Stimulated activated naive CD8-positive, alpha-beta T cell treated with anti-CD3 and anti-CD28 coated beads, Interleukin-15, Interleukin-2, amounts not matched to agents 100 U/mL and 50 U/mL, for 24 hours (primary cell): ENCODE measurements around the gene EMP3.
"Not testable (repeated sequence)": the region's sequence is repeated elsewhere in the genome, so short reads cannot be mapped to it uniquely, and the experiment has no call there.

ENCODE experiments used
- ATAC-seq: fragments of 150-1000 bp; cut with Tn5 transposase; one replicate; pipeline ENCODE4 v1.10.0; 2021
- DNase-seq: peaks from one replicate; pipeline ENCODE4 v3.0.0; 2021

Gene EMP3

GRCh38 chr19:48325265-48325910 is at the start of gene EMP3:
EMP3 (plus strand) TSS chr19:48325552; CDS start chr19:48326845, 1,293 bp downstream.
- DNase-seq, result peak; percentile 88
- peak; percentile 46 for ATAC-seq

GRCh38 chr19:48279747-48280146 is 45.6 kb upstream of the EMP3 start:
- no peak for ATAC-seq
- no peak for DNase-seq

DNA sequence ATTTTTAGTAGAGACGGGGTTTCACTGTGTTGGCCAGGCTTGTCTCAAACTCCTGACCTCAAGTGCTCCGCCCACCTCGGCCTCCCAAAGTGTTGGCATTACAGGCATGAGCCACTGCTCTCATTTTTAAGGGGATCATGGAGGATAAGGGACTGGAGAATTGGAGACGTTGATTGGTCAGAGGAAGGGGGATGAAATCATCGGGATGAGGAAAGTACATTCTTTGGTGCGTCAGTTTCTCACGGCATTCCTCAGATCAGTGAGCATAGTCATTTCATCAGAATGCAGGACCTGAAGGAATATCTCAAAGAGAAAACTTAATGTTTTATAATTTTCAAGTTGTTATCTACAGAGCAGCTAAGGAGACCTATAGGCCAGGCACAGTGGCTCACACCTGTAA is 41.4 kb upstream of the EMP3 start:
- DNase-seq, result no peak
- no peak for ATAC-seq

GRCh38 chr19:48284896-48285295 is 40.5 kb upstream of the EMP3 start:
- ATAC-seq (no peak), DNase-seq (no peak)

GRCh38 chr19:48287748-48288147 is 37.6 kb upstream of the EMP3 start:
- no peak for DNase-seq
- no peak for ATAC-seq

- no peak for ATAC-seq
- DNase-seq, result no peak
These were observed 35.0 kb upstream of the EMP3 start for GRCh38 chr19:48290401-48290770.

DNA sequence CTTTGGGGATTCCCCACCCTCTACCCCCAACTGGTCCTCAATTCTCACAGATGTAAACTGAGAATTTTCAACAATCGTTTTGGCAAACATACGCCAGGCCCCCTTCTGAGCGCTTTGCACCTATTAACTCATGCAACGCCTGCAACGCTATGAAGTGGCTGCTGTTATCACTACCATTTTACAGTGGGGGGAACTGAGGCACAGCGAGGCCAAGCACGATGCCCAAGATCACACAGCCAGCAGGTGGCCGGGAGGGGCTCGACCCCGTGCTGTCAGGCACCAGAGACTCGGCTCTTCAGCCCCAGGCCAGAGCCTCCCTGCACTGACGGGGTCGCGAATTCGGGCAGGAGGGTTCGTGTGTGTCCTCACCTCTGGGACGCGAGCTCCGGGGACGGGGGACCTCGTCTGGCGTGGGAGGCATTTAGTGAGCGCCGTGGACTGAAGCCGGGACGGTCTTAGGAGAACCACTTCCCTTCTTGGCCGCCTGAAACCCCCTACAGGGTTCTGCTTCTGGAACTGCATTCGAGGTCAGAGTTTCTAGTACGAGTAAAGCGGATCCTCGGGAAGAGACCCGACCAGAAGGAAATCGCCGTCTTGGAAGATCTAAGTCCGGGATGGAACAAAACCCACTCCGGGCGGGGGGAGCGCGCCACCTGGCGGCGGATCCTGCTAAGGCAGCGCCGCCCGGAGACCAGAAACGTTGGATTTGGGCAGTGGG is 34.4 kb upstream of the EMP3 start:
- peak; percentile 77 for DNase-seq

DNA sequence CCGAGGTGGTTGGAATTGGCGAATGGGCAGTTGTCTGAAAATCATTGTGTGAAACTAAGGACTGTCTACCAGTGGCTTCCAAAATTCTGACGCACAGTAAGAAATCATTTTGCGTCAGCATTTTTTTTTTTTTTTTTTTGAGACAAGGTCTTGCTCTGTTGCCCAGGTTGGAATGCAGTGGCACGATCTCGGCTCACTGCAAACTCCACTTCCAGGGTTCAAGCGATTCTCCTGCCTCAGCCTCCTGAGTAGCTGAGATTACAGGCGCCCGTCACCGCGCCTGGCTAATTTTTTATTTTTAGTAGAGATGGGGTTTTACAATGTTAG is 33.9 kb upstream of the EMP3 start:
- not testable (repeated sequence) for ATAC-seq, DNase-seq

More for the DNA sequence above, 34.4 kb upstream of the EMP3 start:
- ATAC-seq, result peak; percentile 46

DNA sequence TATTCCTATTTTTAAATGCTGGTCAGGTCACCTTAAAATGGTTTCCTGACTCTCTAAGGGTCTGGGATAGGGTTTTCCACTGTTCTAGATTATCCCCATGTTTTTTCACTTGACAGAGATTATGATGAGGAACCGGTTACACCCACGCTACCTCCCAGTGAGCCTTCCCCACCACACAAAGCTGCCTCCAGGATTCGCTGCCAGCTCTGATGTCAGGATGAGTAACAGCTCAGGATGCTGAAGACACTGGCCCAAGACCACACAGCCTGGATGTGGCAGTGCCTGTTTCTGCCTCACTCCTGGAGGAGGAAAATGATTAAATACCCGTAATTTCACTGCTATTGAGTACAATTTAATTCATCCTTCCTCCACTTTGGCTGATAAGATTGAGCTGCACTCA is 32.6 kb upstream of the EMP3 start:
- no peak for ATAC-seq
- no peak for DNase-seq

- ATAC-seq (no peak), DNase-seq (no peak)
These were observed 29.9 kb upstream of the EMP3 start for GRCh38 chr19:48295458-48295857.

DNA sequence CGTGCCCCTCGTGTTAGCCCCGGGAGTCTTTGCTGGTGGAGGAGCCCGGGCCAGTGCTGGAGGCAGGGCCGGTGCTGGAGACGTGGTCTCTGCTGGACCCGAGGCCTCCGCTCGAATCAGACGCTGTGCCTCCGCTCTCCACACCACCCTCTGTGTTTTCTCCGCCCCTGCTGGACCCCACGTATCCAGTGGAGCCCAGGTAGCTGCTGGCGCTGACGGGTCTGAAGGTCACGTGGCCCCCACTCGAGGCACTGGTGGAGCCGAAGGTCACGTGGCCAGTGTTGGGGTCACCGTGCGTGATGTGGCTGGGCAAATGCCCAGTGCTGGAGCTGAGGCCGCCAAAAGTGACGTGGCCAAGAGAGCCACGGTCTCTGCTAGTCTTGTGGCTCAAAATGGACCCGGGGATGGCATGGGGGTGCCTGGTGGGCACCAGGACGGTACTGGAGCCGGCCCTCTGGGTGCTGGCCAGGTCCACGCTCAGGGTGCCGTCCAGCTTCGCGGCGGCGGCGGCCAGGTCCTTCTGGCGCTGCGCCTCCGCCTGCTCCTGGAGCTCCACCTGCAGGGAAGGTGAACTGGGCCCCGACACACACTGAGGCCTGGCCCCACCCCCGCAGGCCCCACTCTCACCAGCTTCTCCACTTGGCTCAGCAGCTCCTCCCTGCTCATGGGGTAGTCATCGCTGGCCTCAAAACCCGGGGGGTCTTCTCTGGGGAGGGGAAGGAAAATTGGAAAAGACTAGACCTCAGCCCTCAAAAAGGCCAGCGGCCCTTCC is 28.2 kb upstream of the EMP3 start:
- ATAC-seq (peak; percentile 23), DNase-seq (no peak)

- no peak for ATAC-seq
These were observed 27.4 kb upstream of the EMP3 start for GRCh38 chr19:48297975-48298374.

DNA sequence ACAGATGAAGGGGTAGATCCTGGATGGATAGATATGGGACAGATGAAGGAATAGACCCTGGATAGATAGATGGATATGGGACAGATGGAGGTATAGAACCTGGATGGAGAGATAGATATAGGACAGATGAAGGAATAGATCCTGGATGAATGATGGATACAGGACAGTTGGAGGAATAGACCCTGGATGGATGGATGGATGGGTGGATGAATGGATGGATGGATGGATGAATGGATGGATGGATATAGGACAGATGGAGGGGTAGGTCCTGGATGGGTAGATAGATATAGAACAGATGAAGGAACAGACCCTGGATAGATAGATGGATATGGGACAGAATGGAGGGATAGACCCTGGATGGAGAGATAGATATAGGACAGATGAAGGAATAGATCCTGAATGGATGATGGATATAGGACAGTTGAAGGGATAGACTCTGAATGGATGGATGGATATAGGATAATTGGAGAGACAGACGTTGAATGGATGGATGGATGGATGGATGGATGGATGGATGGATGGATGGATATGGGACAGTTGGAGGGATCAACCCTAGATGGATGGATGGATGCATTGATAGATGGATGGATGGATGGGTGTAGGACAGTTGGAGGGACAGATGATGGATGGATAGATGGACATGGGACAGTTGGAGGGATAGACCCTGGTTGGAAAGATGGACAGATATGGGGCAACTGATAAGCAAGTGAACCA is 23.3 kb upstream of the EMP3 start:
- no peak for ATAC-seq
- no peak for DNase-seq

More at GRCh38 chr19:48297975-48298374, 27.4 kb upstream of the EMP3 start:
- DNase-seq, result no peak

DNA sequence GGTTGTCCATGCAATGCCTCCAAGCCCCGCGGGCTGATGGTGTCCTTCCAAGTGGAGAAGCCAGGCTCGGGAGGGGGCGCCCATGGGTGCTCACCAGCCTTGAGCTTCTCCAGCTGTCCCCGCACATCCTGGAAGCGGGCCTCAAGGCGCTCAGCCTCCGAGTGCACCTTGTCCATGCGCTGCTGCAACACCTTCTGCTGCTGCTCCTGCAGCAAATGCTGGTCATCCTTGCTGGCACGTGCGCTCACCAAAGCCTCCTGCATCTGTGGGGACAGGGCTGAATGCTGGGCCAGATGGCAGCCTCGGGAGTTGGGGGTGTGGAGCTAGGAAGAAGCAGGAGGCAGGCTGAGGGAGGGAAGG is 22.8 kb upstream of the EMP3 start:
- no peak for DNase-seq
- no peak for ATAC-seq

DNA sequence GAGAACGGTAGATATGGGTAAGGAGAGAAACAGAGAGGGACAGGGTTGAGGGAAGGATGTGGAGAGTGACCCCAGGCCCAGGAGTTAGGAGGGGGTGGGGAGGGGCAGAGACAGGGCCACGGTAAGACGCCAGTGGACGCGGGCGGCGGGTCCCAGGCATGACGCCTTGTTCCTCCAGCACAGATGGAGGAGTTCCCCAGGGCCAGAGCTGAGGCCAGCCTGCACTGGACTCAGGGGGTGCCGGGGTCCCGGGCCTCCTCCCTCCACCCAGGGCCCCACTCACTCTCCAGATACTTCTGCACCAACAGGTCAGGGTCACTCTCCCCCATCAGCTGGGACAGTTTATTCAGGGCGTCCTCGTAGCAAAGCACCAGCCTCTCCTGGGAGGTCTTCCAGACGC is 22.0 kb upstream of the EMP3 start:
- DNase-seq, result no peak
- peak; percentile 14 for ATAC-seq

DNA sequence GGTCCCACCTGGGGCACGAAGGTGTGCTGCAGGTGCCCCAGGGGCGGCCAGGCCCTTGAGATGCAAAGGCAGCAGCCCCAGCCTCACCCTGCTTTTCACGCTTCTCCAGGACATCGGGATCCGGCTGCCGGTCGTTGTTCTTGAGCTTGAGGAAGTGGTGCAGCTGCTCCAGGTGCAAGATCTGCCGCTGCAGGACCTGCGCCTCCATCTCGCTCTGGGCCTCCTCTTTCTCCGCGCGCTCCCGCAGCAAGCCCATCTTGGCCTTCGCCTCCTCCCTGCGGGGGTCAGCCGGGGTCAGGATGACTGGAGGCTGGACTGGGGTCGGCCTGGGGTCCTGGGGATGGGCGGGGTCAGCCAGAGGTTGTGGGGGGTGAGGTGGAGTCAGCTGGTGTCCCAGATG is 21.5 kb upstream of the EMP3 start:
- no peak for ATAC-seq
- DNase-seq, result no peak

GRCh38 chr19:48308631-48309586 is 16.4 kb upstream of the EMP3 start:
- no peak for ATAC-seq
- no peak for DNase-seq

DNA sequence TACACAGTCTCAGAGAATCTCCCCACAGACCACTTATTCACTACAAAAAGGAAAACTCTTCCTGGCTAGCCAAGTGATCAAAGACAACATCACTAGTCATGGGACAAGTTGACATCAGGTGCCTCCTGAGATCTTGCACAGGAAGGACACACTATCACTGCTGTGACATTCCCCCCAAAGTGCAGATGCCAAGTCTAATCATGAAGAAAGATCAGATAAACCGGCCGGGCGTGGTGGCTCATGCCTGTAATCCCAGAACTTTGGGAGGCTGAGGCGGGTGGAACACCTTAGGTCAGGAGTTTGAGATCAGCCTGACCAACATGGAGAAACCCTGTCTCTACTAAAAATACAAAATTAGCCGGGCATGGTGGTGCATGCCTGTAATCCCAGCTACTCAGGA is 15.6 kb upstream of the EMP3 start:
- DNase-seq, result not testable (repeated sequence)

GRCh38 chr19:48310227-48310626 is 15.1 kb upstream of the EMP3 start:
- ATAC-seq (no peak), DNase-seq (no peak)

More for the DNA sequence above, 15.6 kb upstream of the EMP3 start:
- not testable (repeated sequence) for ATAC-seq

DNA sequence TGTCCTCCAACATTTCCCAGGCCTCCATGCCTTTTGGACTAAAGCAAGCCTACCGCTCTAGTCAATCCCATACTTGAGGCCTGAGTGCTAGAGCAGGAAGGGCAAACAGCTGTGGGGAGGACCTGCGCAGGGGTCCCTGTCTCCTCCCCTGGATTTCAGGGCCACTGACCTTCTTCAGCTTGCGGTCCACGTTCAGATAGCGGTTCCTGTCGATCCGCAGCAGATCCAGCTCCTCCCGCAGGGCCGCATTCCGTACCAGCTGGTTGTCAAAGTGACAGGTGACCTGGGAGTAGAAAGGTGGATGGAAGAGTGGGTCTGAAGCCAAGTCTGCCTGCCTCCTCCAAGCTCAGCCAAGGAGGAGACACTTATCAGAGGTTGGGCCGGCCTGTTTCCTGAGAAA is 14.0 kb upstream of the EMP3 start:
- no peak for ATAC-seq

DNA sequence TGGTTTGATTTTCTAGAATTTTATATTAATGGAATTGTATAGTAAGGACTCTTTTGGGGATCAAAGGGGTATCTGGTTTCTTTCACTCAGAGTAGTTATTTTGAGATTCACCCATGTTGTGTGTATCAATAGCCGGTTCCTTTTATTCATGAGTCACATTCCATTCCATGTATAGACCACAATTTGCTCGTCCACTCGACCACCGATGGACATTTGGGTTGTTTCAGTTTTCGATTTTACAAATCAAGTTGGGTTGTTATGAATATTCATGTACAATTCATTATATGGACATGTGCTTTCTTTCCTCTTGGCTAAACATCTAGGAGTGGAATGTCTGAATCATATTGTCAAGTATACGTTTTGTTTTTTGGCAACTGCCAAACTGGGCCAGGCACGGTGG is 9.6 kb upstream of the EMP3 start:
- no peak for ATAC-seq

More for the DNA sequence above, 14.0 kb upstream of the EMP3 start:
- no peak for DNase-seq

DNA sequence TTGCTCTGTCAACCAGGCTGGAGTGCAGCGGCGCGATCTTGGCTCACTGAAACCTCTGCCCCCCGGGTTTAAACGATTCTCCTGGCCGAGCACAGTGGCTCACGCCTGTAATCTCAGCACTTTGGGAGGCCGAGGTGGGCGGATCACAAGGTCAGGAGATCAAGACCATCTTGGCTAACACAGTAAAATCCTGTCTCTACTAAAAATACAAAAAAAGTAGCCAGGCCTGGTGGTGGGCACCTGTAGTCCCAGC is 7.7 kb upstream of the EMP3 start:
- ATAC-seq, DNase-seq: not testable (repeated sequence)

More for the DNA sequence above, 9.6 kb upstream of the EMP3 start:
- DNase-seq, result no peak
